Brain microvascular endothelial cell (primary cell): Measurements from ENCODE around the gene ADH4.

ENCODE experiments used
- DNase-seq: peaks from one replicate; pipeline ENCODE4 v3.0.0-alpha.2; 2020
- H3K27ac ChIP-seq: fragments of 250-450 bp; sonication (Bioruptor Pico); 2 replicates; pipeline ENCODE4 v1.5.1; 2020; ENCODE audit warnings: mild to moderate bottlenecking, moderate library complexity
- H3K27me3 ChIP-seq: fragments of 250-450 bp; sonication (Bioruptor Pico); replicated peaks from 2 replicates; pipeline ENCODE4 v1.5.1; 2020; ENCODE audit warnings: mild to moderate bottlenecking
- H3K36me3 ChIP-seq: fragments of 250-450 bp; sonication (Bioruptor Pico); replicated peaks from 2 replicates; pipeline ENCODE4 v1.5.1; 2020; ENCODE audit warnings: mild to moderate bottlenecking
- H3K4me3 ChIP-seq: 2 replicates; pipeline ENCODE4 v1.5.1; 2011; ENCODE audit warnings: low read depth, mild to moderate bottlenecking, control low read depth, low read length, moderate library complexity
- CTCF ChIP-seq: IDR thresholded peaks from 2 replicates; pipeline ENCODE4 v1.5.1; 2011; ENCODE audit warnings: low read depth, mild to moderate bottlenecking, moderate library complexity, low read length, control low read depth, inconsistent platforms; ENCODE audit errors: missing control alignments
- in situ Hi-C: cut with HindIII; loops from 2 replicates; pipeline ENCODE4 v1.10.0; 2017; ENCODE audit warnings: low sequenced_read_pairs, low pct_ligation_motif_present

Gene ADH4

GRCh38 chr4:99149426-99150019 lies 5.4 kb upstream of the ADH4 start:
- Histone ChIP-seq H3K4me3 (no peak overlapping the region), H3K36me3 (no peaks in the 10 kb centered on the region), H3K27me3 (no peaks in the 10 kb centered on the region), H3K27ac (no peak overlapping the region)
- in situ Hi-C loops, result no loop called here
- no peak for DNase-seq
- TF ChIP-seq CTCF, result no peak

GRCh38 chr4:99148550-99148949 lies 4.5 kb upstream of the ADH4 start:
- Histone ChIP-seq H3K36me3 (no peaks in the 10 kb centered on the region), H3K4me3 (no peak overlapping the region), H3K27ac (no peak overlapping the region), H3K27me3 (no peaks in the 10 kb centered on the region)
- in situ Hi-C loops, result no loop called here
- no peak for DNase-seq
- no peak for TF ChIP-seq CTCF

GRCh38 chr4:99144587-99144986 lies 490 bp upstream of the ADH4 start:
- Histone ChIP-seq H3K27ac (no peak overlapping the region), H3K36me3 (no peaks in the 10 kb centered on the region), H3K27me3 (no peaks in the 10 kb centered on the region), H3K4me3 (no peak overlapping the region)
- in situ Hi-C loops, result no loop called here
- DNase-seq, result no peak
- no peak for TF ChIP-seq CTCF

GRCh38 chr4:99136329-99136728 lies 7.8 kb downstream of the ADH4 start:
- TF ChIP-seq CTCF, result no peak
- Histone ChIP-seq H3K27ac (no peak overlapping the region), H3K27me3 (no peaks in the 10 kb centered on the region), H3K4me3 (no peak overlapping the region), H3K36me3 (no peaks in the 10 kb centered on the region)
- in situ Hi-C loops, result no loop called here
- no peak for DNase-seq

GRCh38 chr4:99135541-99136162 lies 8.4 kb downstream of the ADH4 start:
- no peaks in the 10 kb centered on the region for H3K36me3 ChIP-seq
- in situ Hi-C loops, result no loop called here
- TF ChIP-seq CTCF, result no peak
- no peak for DNase-seq
- H3K27ac ChIP-seq, result no peak overlapping the region
- H3K27me3 ChIP-seq, result no peaks in the 10 kb centered on the region
- H3K4me3 ChIP-seq, result no peak overlapping the region

- in situ Hi-C loops, result no loop called here
- TF ChIP-seq CTCF, result no peak
- DNase-seq, result peak; percentile 25
- no peaks in the 10 kb centered on the region for H3K27me3 ChIP-seq
- H3K4me3 ChIP-seq, result no peak overlapping the region
- no peak overlapping the region for H3K27ac ChIP-seq
- no peaks in the 10 kb centered on the region for H3K36me3 ChIP-seq
Measured at GRCh38 chr4:99134586-99134985, 9.5 kb downstream of the ADH4 start.
